Stimulated activated CD4-positive, alpha-beta T cell treated with anti-CD3 and anti-CD28 coated beads, Interleukin-2, amount 100 ng/mL, for 48 hours (primary cell): Measurements from ENCODE around the gene ACOT11.

Experiments
- DNase-seq, 2 donors: peaks; one replicate each; pipeline ENCODE4 v3.0.0-alpha.2; 2020

Gene ACOT11

GRCh38 chr1:54652168-54652567 lies 104.1 kb downstream of the ACOT11 start:
- DNase-seq: no peak

- DNase-seq: no peak
Observed at GRCh38 chr1:54653036-54653435, 105.0 kb downstream of the ACOT11 start.

- no peak for DNase-seq
Observed at GRCh38 chr1:54658164-54658913, 110.3 kb downstream of the ACOT11 start.
